Keratinocyte (primary cell): ENCODE measurements around the gene CFAP61.

Experiments used
- EZH2 ChIP-seq: IDR thresholded peaks from one replicate; pipeline ENCODE4 v1.6.1; 2012; ENCODE audit warnings: inconsistent platforms, mild to moderate bottlenecking, low read length, moderate library complexity
- TF ChIP-seq, protein P1 (sequence below), 3 experiments: IDR thresholded peaks in 1 of 3; conservative IDR thresholded peaks in 1 of 3; optimal IDR thresholded peaks in 1 of 3; 2 replicates in 2 of 3; 3 replicates in 1 of 3; pipeline versions ENCODE3 to v1.5.1; 2011; ENCODE audit warnings: low read length in 3 of 3, mild to moderate bottlenecking in 3 of 3, moderate library complexity in 2 of 3, control low read depth in 1 of 3, inconsistent platforms in 1 of 3; ENCODE audit not compliant: insufficient read depth in 2 of 3; ENCODE audit errors: extremely low read depth in 1 of 3

DNA sequence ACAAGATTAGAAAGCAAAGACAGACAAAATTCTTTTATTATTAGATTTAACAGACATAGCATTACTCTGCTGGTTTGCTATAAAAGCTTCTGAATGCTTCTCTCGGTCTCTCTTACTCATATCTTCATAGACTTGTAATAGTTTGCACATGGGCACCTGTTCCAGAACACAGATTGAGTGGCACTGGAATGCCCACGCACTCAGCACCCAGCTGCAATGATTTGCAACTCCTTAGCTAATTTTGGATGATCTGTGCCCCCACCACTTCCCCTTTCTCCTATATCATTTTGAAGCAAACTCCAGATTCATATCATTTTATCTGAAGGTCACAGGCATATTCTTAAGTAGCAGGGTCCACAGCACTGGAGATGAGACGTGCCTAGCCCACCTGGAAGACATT lies 148.8 kb downstream of the CFAP61 start:
- TF ChIP-seq, protein P1, sequence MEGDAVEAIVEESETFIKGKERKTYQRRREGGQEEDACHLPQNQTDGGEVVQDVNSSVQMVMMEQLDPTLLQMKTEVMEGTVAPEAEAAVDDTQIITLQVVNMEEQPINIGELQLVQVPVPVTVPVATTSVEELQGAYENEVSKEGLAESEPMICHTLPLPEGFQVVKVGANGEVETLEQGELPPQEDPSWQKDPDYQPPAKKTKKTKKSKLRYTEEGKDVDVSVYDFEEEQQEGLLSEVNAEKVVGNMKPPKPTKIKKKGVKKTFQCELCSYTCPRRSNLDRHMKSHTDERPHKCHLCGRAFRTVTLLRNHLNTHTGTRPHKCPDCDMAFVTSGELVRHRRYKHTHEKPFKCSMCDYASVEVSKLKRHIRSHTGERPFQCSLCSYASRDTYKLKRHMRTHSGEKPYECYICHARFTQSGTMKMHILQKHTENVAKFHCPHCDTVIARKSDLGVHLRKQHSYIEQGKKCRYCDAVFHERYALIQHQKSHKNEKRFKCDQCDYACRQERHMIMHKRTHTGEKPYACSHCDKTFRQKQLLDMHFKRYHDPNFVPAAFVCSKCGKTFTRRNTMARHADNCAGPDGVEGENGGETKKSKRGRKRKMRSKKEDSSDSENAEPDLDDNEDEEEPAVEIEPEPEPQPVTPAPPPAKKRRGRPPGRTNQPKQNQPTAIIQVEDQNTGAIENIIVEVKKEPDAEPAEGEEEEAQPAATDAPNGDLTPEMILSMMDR (optimal IDR thresholded peaks at IDR 0.05 in 1 of 3, IDR thresholded peaks at IDR 0.05 in 1 of 3, conservative IDR thresholded peaks at IDR 0.05 in 1 of 3; ENCODE audit: extremely low read depth in 1 of 3, insufficient read depth in 2 of 3, low read length in 3 of 3): no peak
- TF ChIP-seq EZH2: no peak
